H7 (cell line): ENCODE measurements around the gene ZFHX3. TPM values are rescaled to one million over a fixed set of nuclear protein-coding genes. Genes with fewer than 3 reads are reported as not detected.

ENCODE experiments used
- DNase-seq: peaks from one replicate; pipeline ENCODE4 v3.0.0; 2012
- H3K27me3 ChIP-seq: 2 replicates; pipeline ENCODE4 v1.6.0; 2011; ENCODE audit warnings: mild to moderate bottlenecking, low read length; ENCODE audit not compliant: control insufficient read depth, insufficient read depth
- H3K36me3 ChIP-seq: replicated peaks from 2 replicates; pipeline ENCODE4 v1.5.1; 2011; ENCODE audit warnings: low read length; ENCODE audit not compliant: control insufficient read depth, insufficient read depth
- H3K4me3 ChIP-seq: 2 replicates; pipeline ENCODE4 v1.5.1; 2011; ENCODE audit warnings: low read depth, mild to moderate bottlenecking, control low read depth, low read length, moderate library complexity; ENCODE audit not compliant: insufficient read depth
- total RNA-seq: library from RNA; depleted of rRNA; stranded (reverse); fragments of >200 nt; shearing (Covaris generic); gene quantifications from 2 replicates; pipeline ENCODE4 v1.2.3, GENCODE V29; 2014

ZFHX3 gene
- total RNA-seq, 1 experiment from 2014 or later: 1.3 TPM

GRCh38 chr16:73053364-73054124 is 5.6 kb upstream of the ZFHX3 start:
- Histone ChIP-seq H3K4me3 (peak overlapping the region; percentile 21), H3K36me3 (no peaks in the 10 kb centered on the region), H3K27me3 (peaks cover 65% of the 10 kb centered on the region)
- peak; percentile 65 for DNase-seq

- Histone ChIP-seq H3K4me3 (no peak overlapping the region), H3K27me3 (peaks cover 67% of the 10 kb centered on the region), H3K36me3 (no peaks in the 10 kb centered on the region)
- no peak for DNase-seq
These were observed 5.1 kb upstream of the ZFHX3 start for GRCh38 chr16:73053038-73053363.

DNA sequence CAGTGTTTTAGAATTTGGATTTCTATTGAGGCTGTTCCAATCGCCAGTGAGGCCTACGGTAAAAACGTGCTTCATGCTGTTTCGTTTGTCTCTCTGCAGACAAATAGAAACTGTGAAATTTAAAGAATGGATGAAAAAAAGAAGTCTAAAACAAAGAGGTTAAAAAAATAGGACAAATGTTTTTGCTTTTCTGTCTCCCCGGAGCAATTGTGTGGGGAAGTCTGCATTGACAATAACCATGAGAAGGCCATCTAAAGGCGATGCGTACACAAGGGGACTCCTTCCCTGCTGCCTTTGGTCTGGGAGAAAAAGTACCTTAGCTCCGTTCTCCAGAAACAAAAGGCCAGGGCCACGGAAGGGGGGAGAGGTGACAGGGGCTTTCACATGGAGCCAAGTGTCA is 4.6 kb upstream of the ZFHX3 start:
- peak; percentile 70 for DNase-seq
- H3K4me3 ChIP-seq: no peak overlapping the region
- H3K36me3 ChIP-seq: no peaks in the 10 kb centered on the region
- H3K27me3 ChIP-seq: peaks cover 67% of the 10 kb centered on the region

GRCh38 chr16:73051961-73052360 is 4.0 kb upstream of the ZFHX3 start:
- Histone ChIP-seq H3K27me3 (peaks cover 66% of the 10 kb centered on the region), H3K4me3 (no peak overlapping the region), H3K36me3 (no peaks in the 10 kb centered on the region)
- DNase-seq: no peak

- Histone ChIP-seq H3K36me3 (no peaks in the 10 kb centered on the region), H3K27me3 (peaks cover 66% of the 10 kb centered on the region), H3K4me3 (no peak overlapping the region)
- no peak for DNase-seq
These were observed 3.3 kb upstream of the ZFHX3 start for GRCh38 chr16:73051226-73051625.

DNA sequence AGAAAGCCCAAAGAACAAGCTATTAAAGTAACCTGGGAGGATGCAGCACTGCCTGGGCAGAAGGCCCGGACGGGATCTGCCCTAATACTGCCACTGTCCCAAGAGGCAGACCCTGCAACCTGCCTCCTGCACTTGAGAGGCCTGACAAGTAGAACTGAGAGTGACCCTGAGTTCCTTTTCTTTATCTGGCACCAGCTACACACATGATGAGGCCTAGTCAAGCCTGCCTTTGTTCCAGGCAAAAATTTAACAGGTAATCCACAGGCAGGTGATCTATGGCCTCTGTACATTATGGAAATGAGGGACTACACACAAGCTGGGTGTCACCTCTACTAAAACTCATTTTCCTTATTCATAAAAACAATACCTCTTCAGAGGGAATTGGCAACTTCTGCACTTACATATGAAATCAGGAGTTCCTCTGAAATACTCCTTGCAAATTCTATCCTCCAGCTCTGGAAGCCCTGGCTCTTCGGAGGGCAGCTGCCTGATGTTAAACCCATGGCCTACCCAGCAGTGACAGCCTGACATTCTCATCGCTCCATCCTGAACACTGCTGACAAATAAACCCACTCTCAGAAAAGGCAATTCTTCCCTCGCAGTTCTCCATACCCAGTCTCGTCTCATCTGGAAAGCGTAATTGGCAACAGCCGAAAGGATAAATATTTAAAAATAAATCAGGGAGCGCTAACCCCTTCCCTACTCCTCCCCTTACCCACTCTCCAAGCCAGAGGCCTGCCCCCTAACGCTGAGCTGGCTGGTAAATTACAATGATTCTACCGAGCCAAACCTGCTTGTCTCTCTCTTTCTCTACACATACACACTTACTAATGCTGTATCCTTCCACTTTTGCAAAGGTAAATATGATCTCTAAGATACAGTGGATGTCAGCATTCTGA is 2.5 kb upstream of the ZFHX3 start:
- DNase-seq: no peak
- no peak overlapping the region for H3K4me3 ChIP-seq
- no peaks in the 10 kb centered on the region for H3K36me3 ChIP-seq
- H3K27me3 ChIP-seq: peaks cover 66% of the 10 kb centered on the region

DNA sequence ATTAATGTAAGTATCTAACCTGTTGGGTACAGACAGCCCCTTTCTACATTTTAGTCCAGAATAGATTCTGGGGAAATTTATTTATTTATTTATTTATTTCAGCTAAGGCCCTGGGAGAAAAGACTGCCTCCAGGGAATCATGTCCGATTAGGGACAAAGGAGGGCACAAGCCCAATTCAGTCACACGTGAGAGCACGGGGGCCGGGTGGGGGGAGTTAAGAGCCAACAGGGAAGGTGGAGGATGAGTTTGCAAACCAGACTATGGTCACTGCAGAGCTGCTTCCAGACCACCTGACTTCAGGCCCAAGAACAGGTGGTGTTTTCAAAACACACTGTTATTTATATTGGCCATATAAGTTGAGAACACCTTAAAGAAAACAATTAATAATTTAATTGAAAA is 1.6 kb upstream of the ZFHX3 start:
- Histone ChIP-seq H3K4me3 (no peak overlapping the region), H3K36me3 (no peaks in the 10 kb centered on the region), H3K27me3 (peaks cover 70% of the 10 kb centered on the region)
- no peak for DNase-seq

DNA sequence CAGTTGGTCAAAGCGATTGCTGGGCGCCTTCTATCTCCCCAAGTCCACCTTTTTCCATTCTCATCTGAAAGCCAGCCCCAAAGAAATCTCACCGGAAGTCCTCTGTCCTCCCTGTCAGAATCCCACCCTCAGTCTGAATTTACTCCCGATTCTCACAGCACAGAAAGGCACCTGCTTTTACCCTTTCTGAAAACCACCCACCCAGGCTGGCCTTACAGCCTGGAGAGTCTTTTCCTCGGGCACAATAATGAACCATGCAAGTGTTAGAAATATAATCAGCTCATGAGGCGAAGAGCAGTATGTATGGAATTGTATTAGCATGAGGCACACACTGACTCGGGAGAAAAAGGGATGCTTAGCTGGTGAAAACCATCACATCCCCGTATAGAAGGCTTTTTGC is 1.2 kb upstream of the ZFHX3 start:
- Histone ChIP-seq H3K27me3 (peaks cover 70% of the 10 kb centered on the region), H3K4me3 (no peak overlapping the region)
- DNase-seq: no peak

DNA sequence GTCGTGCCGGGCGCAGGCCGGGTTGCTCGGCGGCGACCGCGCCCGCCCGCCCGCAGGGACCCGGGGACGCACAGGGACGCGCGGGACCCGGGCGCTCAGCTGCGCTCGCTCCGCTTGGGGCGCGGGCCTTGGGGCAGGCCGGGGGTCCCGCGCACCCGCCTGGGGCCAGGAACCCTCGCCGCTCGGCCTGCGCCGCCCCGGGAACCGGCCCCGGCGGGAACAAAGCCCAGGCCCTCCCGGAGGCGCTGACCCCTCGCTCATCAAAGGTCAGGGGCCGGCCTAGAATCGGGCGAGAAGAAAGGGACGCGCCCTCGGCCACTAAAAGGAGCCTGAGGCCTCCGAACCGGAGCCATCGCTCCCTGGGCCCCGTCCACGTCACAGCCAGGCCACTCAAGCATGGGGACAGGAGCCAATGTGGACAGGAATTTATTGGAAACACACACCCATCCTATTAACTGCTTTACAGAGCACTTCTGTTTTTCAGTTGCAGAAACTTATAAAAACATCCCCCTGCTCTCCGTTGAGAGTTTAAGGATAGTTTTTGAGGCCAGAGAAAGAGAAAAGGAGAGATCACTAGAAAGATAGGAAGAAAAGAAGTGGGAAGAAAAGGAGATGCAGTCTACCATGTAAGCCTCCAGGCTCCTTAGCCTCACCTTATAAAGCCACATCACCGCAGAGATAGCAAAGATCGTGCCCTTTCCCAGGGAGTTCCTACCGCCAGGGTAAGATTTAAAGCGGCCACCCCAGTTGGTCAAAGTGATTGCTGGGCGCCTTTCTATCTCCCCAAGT is 558 bp upstream of the ZFHX3 start:
- peaks cover 72% of the 10 kb centered on the region for H3K27me3 ChIP-seq
- no peaks in the 10 kb centered on the region for H3K36me3 ChIP-seq
- H3K4me3 ChIP-seq: peak overlapping the region; percentile 60
- DNase-seq: peak; percentile 56

More for the DNA sequence above, 1.2 kb upstream of the ZFHX3 start:
- H3K36me3 ChIP-seq: no peaks in the 10 kb centered on the region

GRCh38 chr16:73047221-73047535 is 750 bp downstream of the ZFHX3 start:
- Histone ChIP-seq H3K36me3 (no peaks in the 10 kb centered on the region), H3K4me3 (peak overlapping the region; percentile 60; the same call in 1 of the 2 replicates), H3K27me3 (peaks cover 81% of the 10 kb centered on the region)
- no peak for DNase-seq

DNA sequence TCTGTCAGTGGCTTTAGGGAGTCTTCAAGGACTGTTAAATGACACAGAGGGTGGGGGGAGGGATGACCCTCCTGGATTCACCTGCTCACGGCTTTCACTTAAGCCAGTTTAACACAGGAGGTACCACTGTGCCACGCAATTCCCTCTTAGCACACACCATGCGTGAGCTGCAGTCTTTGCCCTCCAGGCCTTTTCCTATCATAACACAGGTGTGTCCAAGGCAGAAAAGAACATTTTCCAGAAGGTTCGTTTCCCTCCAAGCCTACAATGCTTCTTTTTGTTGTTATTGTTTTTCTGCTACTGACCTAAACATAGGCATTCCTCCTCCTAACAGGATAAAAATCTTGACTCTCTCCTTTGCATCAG is 1.1 kb downstream of the ZFHX3 start:
- H3K4me3 ChIP-seq: no peak overlapping the region
- DNase-seq: no peak
- H3K27me3 ChIP-seq: peaks cover 81% of the 10 kb centered on the region
- H3K36me3 ChIP-seq: no peaks in the 10 kb centered on the region

DNA sequence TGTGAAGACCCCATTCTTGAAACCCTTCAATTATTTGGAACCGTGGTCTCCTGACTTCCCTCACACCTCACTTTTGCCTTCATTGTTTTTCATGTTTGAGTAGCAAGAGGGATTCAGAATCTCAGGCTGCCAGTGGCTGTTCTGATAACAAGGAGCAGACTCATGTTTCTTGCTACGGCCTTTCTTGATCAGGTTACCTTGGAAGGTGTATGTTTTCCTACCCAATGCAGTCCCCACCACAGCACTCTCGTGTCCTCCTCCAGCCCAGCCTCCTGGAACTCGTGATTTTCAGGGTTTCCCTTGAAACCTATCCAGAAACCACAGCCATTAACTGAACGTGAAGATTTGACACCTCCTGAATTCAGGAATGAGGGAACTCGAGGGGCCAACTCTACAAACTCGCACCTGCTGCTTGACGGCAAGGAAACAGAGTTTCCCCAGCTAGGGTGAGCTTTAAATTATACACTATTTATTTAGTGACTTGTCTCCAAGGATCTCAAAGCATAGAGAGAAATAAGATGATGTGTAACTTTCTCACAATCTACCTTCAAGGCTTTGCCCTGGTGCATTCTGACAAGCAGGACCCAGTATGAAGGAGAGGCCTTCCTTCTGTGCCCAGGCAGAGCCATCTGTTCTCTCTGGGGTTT is 1.6 kb downstream of the ZFHX3 start:
- DNase-seq: no peak
- H3K4me3 ChIP-seq: no peak overlapping the region
- no peaks in the 10 kb centered on the region for H3K36me3 ChIP-seq
- H3K27me3 ChIP-seq: peaks cover 80% of the 10 kb centered on the region

GRCh38 chr16:73043828-73044467 is 4.0 kb downstream of the ZFHX3 start:
- H3K27me3 ChIP-seq: peaks cover 65% of the 10 kb centered on the region
- DNase-seq: no peak
- no peaks in the 10 kb centered on the region for H3K36me3 ChIP-seq

GRCh38 chr16:73042807-73043206 is 5.1 kb downstream of the ZFHX3 start:
- H3K4me3 ChIP-seq: no peak overlapping the region
- no peaks in the 10 kb centered on the region for H3K36me3 ChIP-seq
- DNase-seq: no peak
- peaks cover 69% of the 10 kb centered on the region for H3K27me3 ChIP-seq

More at GRCh38 chr16:73043828-73044467, 4.0 kb downstream of the ZFHX3 start:
- H3K4me3 ChIP-seq: no peak overlapping the region
